Cerebellar cortex (tissue), 1 donor: ENCODE measurements around the gene ATXN7L3B.
"Not testable (repeated sequence)": the region's sequence is repeated elsewhere in the genome, so short reads cannot be mapped to it uniquely, and the experiment has no call there.

Source experiments
- DNase-seq: peaks from one replicate; pipeline ENCODE4 v3.0.0-alpha.2; 2015; ENCODE audit warnings: low spot score

Gene ATXN7L3B

GRCh38 chr12:74537707-74538385, at the start of gene ATXN7L3B:
Gene ATXN7L3B, plus strand, starts transcription at chr12:74537835. Its CDS starts 278 bp downstream, at chr12:74538113.
- DNase-seq = peak; percentile 95

- DNase-seq = no peak
These were observed 49.5 kb upstream of the ATXN7L3B start for GRCh38 chr12:74488134-74488533.

- no peak for DNase-seq
These were observed 48.1 kb upstream of the ATXN7L3B start for GRCh38 chr12:74489543-74489942.

- DNase-seq = no peak
These were observed 47.1 kb upstream of the ATXN7L3B start for GRCh38 chr12:74490390-74491064.

- DNase-seq = no peak
These were observed 46.3 kb upstream of the ATXN7L3B start for GRCh38 chr12:74491374-74491773.

- no peak for DNase-seq
These were observed 38.4 kb upstream of the ATXN7L3B start for GRCh38 chr12:74499192-74499591.

- DNase-seq = not testable (repeated sequence)
These were observed 28.6 kb upstream of the ATXN7L3B start for GRCh38 chr12:74508873-74509657.

- DNase-seq = no peak
These were observed 27.7 kb upstream of the ATXN7L3B start for GRCh38 chr12:74509886-74510285.

GRCh38 chr12:74514098-74514872, 23.4 kb upstream of the ATXN7L3B start:
- no peak for DNase-seq

- no peak for DNase-seq
These were observed 21.8 kb upstream of the ATXN7L3B start for GRCh38 chr12:74515849-74516248.

- DNase-seq = no peak
These were observed 11.1 kb upstream of the ATXN7L3B start for GRCh38 chr12:74526535-74526934.

- no peak for DNase-seq
These were observed 10.1 kb upstream of the ATXN7L3B start for GRCh38 chr12:74527491-74527890.

GRCh38 chr12:74530676-74531075, 7.0 kb upstream of the ATXN7L3B start:
- no peak for DNase-seq

- DNase-seq = no peak
These were observed 2.1 kb upstream of the ATXN7L3B start for GRCh38 chr12:74535536-74535935.

GRCh38 chr12:74537126-74537706, 419 bp upstream of the ATXN7L3B start:
- DNase-seq = peak; percentile 75

- peak; percentile 1 for DNase-seq
These were observed 1.0 kb downstream of the ATXN7L3B start for GRCh38 chr12:74538491-74539258.

GRCh38 chr12:74539261-74539660, 1.6 kb downstream of the ATXN7L3B start:
- no peak for DNase-seq

GRCh38 chr12:74539765-74540526, 2.3 kb downstream of the ATXN7L3B start:
- no peak for DNase-seq

- no peak for DNase-seq
These were observed 3.4 kb downstream of the ATXN7L3B start for GRCh38 chr12:74541074-74541473.

- DNase-seq = no peak
These were observed 9.6 kb downstream of the ATXN7L3B start for GRCh38 chr12:74547249-74547648.
